ENCODE data around the gene GKN2.

Gene GKN2

DNA sequence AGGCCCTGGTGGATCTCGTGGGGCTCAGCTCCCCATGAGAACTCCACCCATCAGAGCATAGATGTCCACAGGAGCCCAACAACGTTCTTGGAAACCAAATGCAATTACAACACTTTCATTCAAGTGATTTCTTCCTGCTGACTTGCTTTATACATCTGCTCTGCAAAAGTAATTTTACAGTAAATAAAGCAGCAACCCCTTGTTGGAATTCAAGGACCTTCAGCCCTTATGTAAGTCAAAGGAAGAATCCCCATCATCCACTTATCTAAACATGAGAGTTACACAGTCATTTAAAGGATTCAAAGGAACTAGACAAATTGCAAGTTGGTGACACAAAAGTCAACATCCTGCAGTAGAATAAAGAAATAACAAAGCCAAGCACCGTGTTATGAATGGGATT, 43.2 kb upstream of the GKN2 start:
- no peaks in the 10 kb centered on the region for H3K79me2 ChIP-seq (ENCODE audit: low read length)
- no peak overlapping the region for H3K4me3 ChIP-seq (ENCODE audit: low read length)
- H3K4me1 ChIP-seq (ENCODE audit: low read length), result no peaks in the 10 kb centered on the region
- TF ChIP-seq, protein P1, sequence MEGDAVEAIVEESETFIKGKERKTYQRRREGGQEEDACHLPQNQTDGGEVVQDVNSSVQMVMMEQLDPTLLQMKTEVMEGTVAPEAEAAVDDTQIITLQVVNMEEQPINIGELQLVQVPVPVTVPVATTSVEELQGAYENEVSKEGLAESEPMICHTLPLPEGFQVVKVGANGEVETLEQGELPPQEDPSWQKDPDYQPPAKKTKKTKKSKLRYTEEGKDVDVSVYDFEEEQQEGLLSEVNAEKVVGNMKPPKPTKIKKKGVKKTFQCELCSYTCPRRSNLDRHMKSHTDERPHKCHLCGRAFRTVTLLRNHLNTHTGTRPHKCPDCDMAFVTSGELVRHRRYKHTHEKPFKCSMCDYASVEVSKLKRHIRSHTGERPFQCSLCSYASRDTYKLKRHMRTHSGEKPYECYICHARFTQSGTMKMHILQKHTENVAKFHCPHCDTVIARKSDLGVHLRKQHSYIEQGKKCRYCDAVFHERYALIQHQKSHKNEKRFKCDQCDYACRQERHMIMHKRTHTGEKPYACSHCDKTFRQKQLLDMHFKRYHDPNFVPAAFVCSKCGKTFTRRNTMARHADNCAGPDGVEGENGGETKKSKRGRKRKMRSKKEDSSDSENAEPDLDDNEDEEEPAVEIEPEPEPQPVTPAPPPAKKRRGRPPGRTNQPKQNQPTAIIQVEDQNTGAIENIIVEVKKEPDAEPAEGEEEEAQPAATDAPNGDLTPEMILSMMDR (IDR thresholded peaks at IDR 0.05; ENCODE audit: low read length), result no peak
- TF ChIP-seq EZH2phosphoT487 (IDR thresholded peaks at IDR 0.05; ENCODE audit: low read length), result no peak
- TF ChIP-seq EZH2 (optimal IDR thresholded peaks at IDR 0.05; ENCODE audit: low read depth, low read length), result no peak
- H3F3A ChIP-seq (ENCODE audit: insufficient read depth, low read length), result no peaks in the 10 kb centered on the region
- no peaks in the 10 kb centered on the region for H3K27me3 ChIP-seq (replicated peaks; ENCODE audit: insufficient read depth, low read length)
- H3K9ac ChIP-seq (ENCODE audit: low read length), result no peak overlapping the region
- no peak overlapping the region for H3K27ac ChIP-seq (ENCODE audit: low read length)
- H3K36me3 ChIP-seq (replicated peaks; ENCODE audit: insufficient read depth, low read length), result no peaks in the 10 kb centered on the region
- no peak overlapping the region for H2AFZ ChIP-seq (ENCODE audit: low read length)
- H3K9me3 ChIP-seq (replicated peaks; ENCODE audit: insufficient read depth, low read length), result no peaks in the 10 kb centered on the region
- H4K20me1 ChIP-seq (ENCODE audit: insufficient read depth, low read length), result no peaks in the 10 kb centered on the region
- DNase-seq, result no peak
- H3K9me2 ChIP-seq (replicated peaks; ENCODE audit: insufficient read depth, low read length), result no peaks in the 10 kb centered on the region
- no peak overlapping the region for H3K4me2 ChIP-seq (ENCODE audit: low read depth, low read length)

DNA sequence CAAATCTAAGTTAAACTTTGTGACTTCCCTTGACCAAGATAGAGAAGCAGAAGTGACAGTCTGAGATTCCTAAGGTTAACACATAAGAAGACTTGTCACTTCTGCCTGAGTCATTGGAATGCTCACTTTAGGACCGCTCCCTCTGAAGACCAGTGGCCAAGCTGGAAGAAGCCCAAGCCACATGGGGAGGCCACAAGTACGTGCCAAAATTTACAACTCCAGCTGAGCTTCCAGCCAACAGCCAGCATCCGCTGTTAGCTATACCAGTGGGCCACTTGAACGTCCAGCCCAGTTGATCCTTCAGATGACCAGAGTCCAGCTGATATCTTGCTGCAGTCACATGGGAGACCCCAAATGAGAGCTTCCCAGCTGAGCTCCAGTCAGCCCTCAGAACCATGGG, 42.2 kb upstream of the GKN2 start:
- no peaks in the 10 kb centered on the region for H3K79me2 ChIP-seq (ENCODE audit: low read length)
- no peaks in the 10 kb centered on the region for H3K36me3 ChIP-seq (replicated peaks; ENCODE audit: insufficient read depth, low read length)
- no peaks in the 10 kb centered on the region for H3K9me2 ChIP-seq (replicated peaks; ENCODE audit: insufficient read depth, low read length)
- no peak overlapping the region for H3K27ac ChIP-seq (ENCODE audit: low read length)
- no peaks in the 10 kb centered on the region for H3K4me1 ChIP-seq (ENCODE audit: low read length)
- H3F3A ChIP-seq (ENCODE audit: insufficient read depth, low read length), result no peaks in the 10 kb centered on the region
- no peak overlapping the region for H3K9ac ChIP-seq (ENCODE audit: low read length)
- no peaks in the 10 kb centered on the region for H4K20me1 ChIP-seq (ENCODE audit: insufficient read depth, low read length)
- no peak overlapping the region for H3K4me2 ChIP-seq (ENCODE audit: low read depth, low read length)
- H3K9me3 ChIP-seq (replicated peaks; ENCODE audit: insufficient read depth, low read length), result no peaks in the 10 kb centered on the region
- H3K4me3 ChIP-seq (ENCODE audit: low read length), result no peak overlapping the region
- no peaks in the 10 kb centered on the region for H3K27me3 ChIP-seq (replicated peaks; ENCODE audit: insufficient read depth, low read length)
- TF ChIP-seq EZH2 (optimal IDR thresholded peaks at IDR 0.05; ENCODE audit: low read depth, low read length) (no peak), EZH2phosphoT487 (IDR thresholded peaks at IDR 0.05; ENCODE audit: low read length) (no peak)
- TF ChIP-seq, protein P1 (IDR thresholded peaks at IDR 0.05; ENCODE audit: low read length), result no peak
- DNase-seq, result no peak
- H2AFZ ChIP-seq (ENCODE audit: low read length), result no peak overlapping the region

DNA sequence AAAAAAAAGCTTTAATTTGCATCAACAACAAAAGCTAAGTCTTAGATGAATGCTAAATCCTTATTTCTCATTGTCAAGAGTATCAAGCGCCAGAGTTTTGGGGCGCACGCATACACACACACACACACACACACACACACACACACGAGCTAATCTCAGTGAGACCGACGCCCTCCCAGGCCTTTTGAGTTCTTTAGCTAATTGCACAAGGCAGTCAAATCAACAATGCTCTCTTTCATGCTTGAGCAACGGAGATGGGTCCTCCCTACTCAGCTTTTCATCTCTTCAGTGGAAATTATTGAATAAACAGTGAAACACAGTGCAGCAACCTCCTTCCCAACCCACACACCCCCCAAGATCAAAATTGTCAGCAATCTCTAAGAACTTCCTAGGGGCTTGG, 41.0 kb upstream of the GKN2 start:
- no peaks in the 10 kb centered on the region for H3K27me3 ChIP-seq (replicated peaks; ENCODE audit: insufficient read depth, low read length)
- no peaks in the 10 kb centered on the region for H4K20me1 ChIP-seq (ENCODE audit: insufficient read depth, low read length)
- no peak overlapping the region for H2AFZ ChIP-seq (ENCODE audit: low read length)
- no peak overlapping the region for H3K9ac ChIP-seq (ENCODE audit: low read length)
- no peak overlapping the region for H3K4me2 ChIP-seq (ENCODE audit: low read depth, low read length)
- no peaks in the 10 kb centered on the region for H3K9me2 ChIP-seq (replicated peaks; ENCODE audit: insufficient read depth, low read length)
- H3F3A ChIP-seq (ENCODE audit: insufficient read depth, low read length), result no peaks in the 10 kb centered on the region
- no peaks in the 10 kb centered on the region for H3K79me2 ChIP-seq (ENCODE audit: low read length)
- H3K4me1 ChIP-seq (ENCODE audit: low read length), result no peaks in the 10 kb centered on the region
- no peaks in the 10 kb centered on the region for H3K9me3 ChIP-seq (replicated peaks; ENCODE audit: insufficient read depth, low read length)
- DNase-seq, result no peak
- no peaks in the 10 kb centered on the region for H3K36me3 ChIP-seq (replicated peaks; ENCODE audit: insufficient read depth, low read length)
- H3K27ac ChIP-seq (ENCODE audit: low read length), result no peak overlapping the region
- H3K4me3 ChIP-seq (ENCODE audit: low read length), result no peak overlapping the region
- TF ChIP-seq, protein P1 (IDR thresholded peaks at IDR 0.05; ENCODE audit: low read length), result no peak
- TF ChIP-seq EZH2phosphoT487 (IDR thresholded peaks at IDR 0.05; ENCODE audit: low read length) (no peak), EZH2 (optimal IDR thresholded peaks at IDR 0.05; ENCODE audit: low read depth, low read length) (no peak)
